Astrocyte of the cerebellum (primary cell): ENCODE results near the gene PRDX5.
A peak's percentile ranks its signal among the peaks of the same experiment; 100 is the strongest.

Experiments
- DNase-seq: peaks from one replicate; pipeline ENCODE4 v3.0.0-alpha.2; 2011; ENCODE audit warnings: low read depth
- H3K4me3 ChIP-seq: 2 replicates; pipeline ENCODE4 v1.5.1; 2011; ENCODE audit warnings: mild to moderate bottlenecking, low read depth, low read length, moderate library complexity
- CTCF ChIP-seq: IDR thresholded peaks from 2 replicates; pipeline ENCODE4 v1.5.1; 2012; ENCODE audit warnings: low read length, low read depth, moderate library complexity, mild to moderate bottlenecking; ENCODE audit errors: missing control alignments
- in situ Hi-C: cut with HindIII; loops from 2 replicates; pipeline ENCODE4 v1.10.0; 2017; ENCODE audit warnings: low sequenced_read_pairs

The PRDX5 gene

GRCh38 chr11:64337538-64338249, 19.8 kb downstream of the PRDX5 start:
- no peak for DNase-seq
- no peak overlapping the region for H3K4me3 ChIP-seq
- in situ Hi-C loops: no loop called here
- TF ChIP-seq CTCF: no peak

- in situ Hi-C loops: no loop called here
- no peak overlapping the region for H3K4me3 ChIP-seq
- DNase-seq: no peak
- no peak for TF ChIP-seq CTCF
Observed at GRCh38 chr11:64338716-64339115, 20.8 kb downstream of the PRDX5 start.

- no peak for TF ChIP-seq CTCF
- H3K4me3 ChIP-seq: no peak overlapping the region
- DNase-seq: no peak
- in situ Hi-C loops: no loop called here
Observed at GRCh38 chr11:64339286-64339685, 21.4 kb downstream of the PRDX5 start.

- H3K4me3 ChIP-seq: no peak within 1 kb of the TSS
- in situ Hi-C loops: no loop called here
- no peak for TF ChIP-seq CTCF
- no peak for DNase-seq
Observed at GRCh38 chr11:64339754-64340408, 22.0 kb downstream of the PRDX5 start, which contains the start of gene CCDC88B. Gene CCDC88B (plus strand): TSS chr11:64340204. CDS start chr11:64340267, 63 bp downstream.

GRCh38 chr11:64340671-64341335, 22.9 kb downstream of the PRDX5 start:
- DNase-seq: no peak
- H3K4me3 ChIP-seq: no peak overlapping the region
- in situ Hi-C loops: no loop called here
- TF ChIP-seq CTCF: peak; percentile 11

- H3K4me3 ChIP-seq: no peak overlapping the region
- no peak for DNase-seq
- TF ChIP-seq CTCF: no peak
- in situ Hi-C loops: no loop called here
Observed at GRCh38 chr11:64341429-64341828, 23.5 kb downstream of the PRDX5 start.
